ENCODE measurements around the gene KCNIP4. TPM values are rescaled to one million over a fixed set of nuclear protein-coding genes. Genes with fewer than 3 reads are reported as not detected.

The KCNIP4 gene
- total RNA-seq, 4 donors from 2014 or later = 2.5 TPM; not detected in 2

- H3K4me3 ChIP-seq = no peak overlapping the region
- TF ChIP-seq POLR2AphosphoS5 (IDR thresholded peaks at IDR 0.05) (no peak), CTCF (IDR thresholded peaks at IDR 0.05) (no peak), EP300 (IDR thresholded peaks at IDR 0.05; ENCODE audit: low read depth) (no peak), POLR2A (IDR thresholded peaks at IDR 0.05) (no peak)
- in situ Hi-C loops (cut with MboI; ENCODE audit: low pct_ligation_motif_present in 1 of 4, low pct_unique_long_range_greater_than_20kb in 1 of 4, low sequenced_read_pairs in 3 of 4) (no loop called here), intact Hi-C loops (cut with DNase I; ENCODE audit: low total_unique reads) (no loop called here)
- H3K27ac ChIP-seq = no peak overlapping the region
- no peaks in the 10 kb centered on the region for H3K9me3 ChIP-seq
- no peaks in the 10 kb centered on the region for H3K36me3 ChIP-seq
- WGBS, 2 donors (ENCODE audit: low coverage in 1 of 2) = 74 to 77% methylated on average over 2 of the region's 2 CpGs
- H3K4me1 ChIP-seq = no peaks in the 10 kb centered on the region
- DNase-seq = no peak
- H3K27me3 ChIP-seq = no peaks in the 10 kb centered on the region
These were observed 206.2 kb downstream of the KCNIP4 start for GRCh38 chr4:21742326-21742725.

GRCh38 chr4:21738821-21739220, 209.8 kb downstream of the KCNIP4 start:
- no peak overlapping the region for H3K4me3 ChIP-seq
- no peaks in the 10 kb centered on the region for H3K9me3 ChIP-seq
- no peaks in the 10 kb centered on the region for H3K36me3 ChIP-seq
- intact Hi-C loops (cut with DNase I; ENCODE audit: low total_unique reads) (no loop called here), in situ Hi-C loops (cut with MboI; ENCODE audit: low pct_ligation_motif_present in 1 of 4, low pct_unique_long_range_greater_than_20kb in 1 of 4, low sequenced_read_pairs in 3 of 4) (no loop called here)
- H3K4me1 ChIP-seq = no peaks in the 10 kb centered on the region
- no peaks in the 10 kb centered on the region for H3K27me3 ChIP-seq
- 74 to 86% methylated on average over 4 of the region's 4 CpGs for WGBS, 2 donors (ENCODE audit: low coverage in 1 of 2)
- no peak for DNase-seq
- H3K27ac ChIP-seq = no peak overlapping the region
- TF ChIP-seq EP300 (IDR thresholded peaks at IDR 0.05; ENCODE audit: low read depth) = no peak
- no peak for TF ChIP-seq POLR2A (IDR thresholded peaks at IDR 0.05)
- no peak for TF ChIP-seq POLR2AphosphoS5 (IDR thresholded peaks at IDR 0.05)
- TF ChIP-seq CTCF (IDR thresholded peaks at IDR 0.05) = no peak

GRCh38 chr4:21735866-21736265, 212.7 kb downstream of the KCNIP4 start:
- 65 to 75% methylated on average over 2 of the region's 2 CpGs for WGBS, 2 donors (ENCODE audit: low coverage in 1 of 2)
- Histone ChIP-seq H3K4me1 (no peaks in the 10 kb centered on the region), H3K9me3 (no peaks in the 10 kb centered on the region), H3K36me3 (no peaks in the 10 kb centered on the region), H3K27me3 (no peaks in the 10 kb centered on the region), H3K27ac (no peak overlapping the region), H3K4me3 (no peak overlapping the region)
- TF ChIP-seq CTCF (IDR thresholded peaks at IDR 0.05) = no peak
- no peak for TF ChIP-seq EP300 (IDR thresholded peaks at IDR 0.05; ENCODE audit: low read depth)
- TF ChIP-seq POLR2A (IDR thresholded peaks at IDR 0.05) = no peak
- in situ Hi-C loops (cut with MboI; ENCODE audit: low pct_ligation_motif_present in 1 of 4, low pct_unique_long_range_greater_than_20kb in 1 of 4, low sequenced_read_pairs in 3 of 4) (no loop called here), intact Hi-C loops (cut with DNase I; ENCODE audit: low total_unique reads) (no loop called here)
- DNase-seq = no peak

GRCh38 chr4:21733894-21734630, 214.5 kb downstream of the KCNIP4 start:
- Histone ChIP-seq H3K27ac (no peak overlapping the region), H3K4me1 (no peaks in the 10 kb centered on the region), H3K4me3 (no peak overlapping the region), H3K27me3 (no peaks in the 10 kb centered on the region), H3K9me3 (no peaks in the 10 kb centered on the region), H3K36me3 (no peaks in the 10 kb centered on the region)
- in situ Hi-C loops (cut with MboI; ENCODE audit: low pct_ligation_motif_present in 1 of 4, low pct_unique_long_range_greater_than_20kb in 1 of 4, low sequenced_read_pairs in 3 of 4) (no loop called here), intact Hi-C loops (cut with DNase I; ENCODE audit: low total_unique reads) (no loop called here)
- no peak for DNase-seq
- TF ChIP-seq EP300 (IDR thresholded peaks at IDR 0.05; ENCODE audit: low read depth) = no peak
- no peak for TF ChIP-seq POLR2A (IDR thresholded peaks at IDR 0.05)
- no peak for TF ChIP-seq POLR2AphosphoS5 (IDR thresholded peaks at IDR 0.05)
- no peak for TF ChIP-seq CTCF (IDR thresholded peaks at IDR 0.05)
- 32% methylated on average over 3 of the region's 3 CpGs for WGBS, 2 donors (ENCODE audit: low coverage in 1 of 2)

Data from transverse colon (tissue), 4 donors.